GM08714 (cell line): ENCODE data around the gene MRM2.

Source experiments
- H3K4me3 ChIP-seq: fragments of 200-500 bp; sonication (Bioruptor generic); 2 replicates; pipeline ENCODE4 v1.5.1; 2014; ENCODE audit warnings: mild to moderate bottlenecking, low read length, inconsistent platforms
- ZNF274 ChIP-seq: IDR thresholded peaks from 2 replicates; pipeline ENCODE4 v1.6.1; 2012; ENCODE audit warnings: mild to moderate bottlenecking, low read depth, low read length

Gene MRM2

GRCh38 chr7:2191016-2191415 is 51.0 kb downstream of the MRM2 start:
- TF ChIP-seq ZNF274: no peak
- no peak overlapping the region for H3K4me3 ChIP-seq

- TF ChIP-seq ZNF274: no peak
- no peak overlapping the region for H3K4me3 ChIP-seq
Measured at GRCh38 chr7:2190531-2190930, 51.5 kb downstream of the MRM2 start.

- TF ChIP-seq ZNF274: no peak
- H3K4me3 ChIP-seq: no peak overlapping the region
Measured at GRCh38 chr7:2186166-2186565, 55.8 kb downstream of the MRM2 start.

- no peak overlapping the region for H3K4me3 ChIP-seq
- TF ChIP-seq ZNF274: no peak
Measured at GRCh38 chr7:2185715-2186114, 56.3 kb downstream of the MRM2 start.
